Measurements from ENCODE around the gene TTLL5. TPM values are rescaled to one million over a fixed set of nuclear protein-coding genes. Genes with fewer than 3 reads are reported as not detected.

The TTLL5 gene
- total and polyA plus RNA-seq, 2 of the 13 experiments (the other 11 are each of a cell fraction or from before 2014, with no cell fraction given): 11.8 to 18.8 TPM

- no peak overlapping the region for H3K4me2 ChIP-seq (ENCODE audit: low read depth, low read length)
- intact Hi-C loops (cut with micrococcal nuclease; ENCODE audit: unreplicated experiment): no loop called here
- no peak overlapping the region for H2AFZ ChIP-seq (ENCODE audit: low read length)
- no peaks in the 10 kb centered on the region for H3K79me2 ChIP-seq (ENCODE audit: insufficient read depth, low read length)
- BruUV-seq (replicated peaks): no TSS peak
- no peak for DNase-seq (ENCODE audit: low spot score)
- no peaks in the 10 kb centered on the region for H3K9me3 ChIP-seq (ENCODE audit: low read length)
- H4K20me1 ChIP-seq (ENCODE audit: insufficient read depth, low read length): no peaks in the 10 kb centered on the region
- FAIRE-seq: no peak
- peaks cover 20% of the 10 kb centered on the region for H3K4me1 ChIP-seq (ENCODE audit: insufficient read depth, low read length)
- ATAC-seq: no peak
- ChIA-PET POLR2A (interaction anchor here (1.1 kb wide), 1 partner anchor 16 kb away, joined by 3 read pairs; no protein-coding TSS in a partner anchor), CTCF (ENCODE audit: low intra/inter-chr PET ratio, low total read pairs) (no interaction called here)
- H3K9ac ChIP-seq (ENCODE audit: insufficient read depth, low read depth, low read length): no peak overlapping the region
- no peak overlapping the region for H3K4me3 ChIP-seq (replicated peaks in 1 of 3; ENCODE audit: insufficient read depth in 1 of 3, low read depth in 2 of 3, low read length in 3 of 3)
- WGBS (ENCODE audit: low lambda C conversion rate): 97% methylated on average over 5 of the region's 5 CpGs
- H3K27me3 ChIP-seq (ENCODE audit: control insufficient read depth in 1 of 2, insufficient read depth in 2 of 2, low read length in 2 of 2): no peaks in the 10 kb centered on the region
- H3K27ac ChIP-seq (ENCODE audit: extremely low read length, insufficient read depth, low read length): no peak overlapping the region
- in situ Hi-C loops (cut with HindIII; ENCODE audit: extremely low pct_ligation_motif_present, low pct_unique_long_range_greater_than_20kb): no loop called here
- TF ChIP-seq TBL1XR1 (IDR thresholded peaks at IDR 0.05; ENCODE audit: borderline replicate concordance, low read length, partially characterized antibody): no peak
- H3K36me3 ChIP-seq (replicated peaks in 1 of 2; ENCODE audit: control insufficient read depth in 1 of 2, insufficient read depth in 2 of 2, low read length in 2 of 2): peaks cover 2 to 18% of the 10 kb centered on the region in 2 experiments; a peak in 4 of 5 replicates
Measured at GRCh38 chr14:75634848-75635247, 26.2 kb upstream of the TTLL5 start.

GRCh38 chr14:75636100-75636692 lies 24.9 kb upstream of the TTLL5 start:
- H3K4me2 ChIP-seq (ENCODE audit: low read depth, low read length): no peak overlapping the region
- DNase-seq (ENCODE audit: low spot score): no peak
- H3K27ac ChIP-seq (ENCODE audit: extremely low read length, insufficient read depth, low read length): no peak overlapping the region
- no peak overlapping the region for H3K4me3 ChIP-seq (replicated peaks in 1 of 3; ENCODE audit: insufficient read depth in 1 of 3, low read depth in 2 of 3, low read length in 3 of 3)
- no peaks in the 10 kb centered on the region for H4K20me1 ChIP-seq (ENCODE audit: insufficient read depth, low read length)
- H3K79me2 ChIP-seq (ENCODE audit: insufficient read depth, low read length): no peaks in the 10 kb centered on the region
- in situ Hi-C loops (cut with HindIII; ENCODE audit: extremely low pct_ligation_motif_present, low pct_unique_long_range_greater_than_20kb) (no loop called here), intact Hi-C loops (cut with micrococcal nuclease; ENCODE audit: unreplicated experiment) (no loop called here)
- CTCF ChIA-PET (ENCODE audit: low intra/inter-chr PET ratio, low total read pairs): no interaction called here
- POLR2A ChIA-PET: interaction anchor here (1.1 kb wide), 1 partner anchor 15 kb away, joined by 3 read pairs; no protein-coding TSS in a partner anchor
- no peak overlapping the region for H2AFZ ChIP-seq (ENCODE audit: low read length)
- no peak for ATAC-seq
- peaks cover 2 to 18% of the 10 kb centered on the region in 2 experiments; a peak in 4 of 5 replicates for H3K36me3 ChIP-seq (replicated peaks in 1 of 2; ENCODE audit: control insufficient read depth in 1 of 2, insufficient read depth in 2 of 2, low read length in 2 of 2)
- H3K27me3 ChIP-seq (ENCODE audit: control insufficient read depth in 1 of 2, insufficient read depth in 2 of 2, low read length in 2 of 2): no peaks in the 10 kb centered on the region
- no peak overlapping the region for H3K9ac ChIP-seq (ENCODE audit: insufficient read depth, low read depth, low read length)
- 93% methylated on average over 6 of the region's 13 CpGs for WGBS (ENCODE audit: low lambda C conversion rate)
- H3K4me1 ChIP-seq (ENCODE audit: insufficient read depth, low read length): peaks cover 12% of the 10 kb centered on the region
- BruUV-seq (replicated peaks): no TSS peak
- no peak for FAIRE-seq
- no peaks in the 10 kb centered on the region for H3K9me3 ChIP-seq (ENCODE audit: low read length)
- TF ChIP-seq ZNF740 (CRISPR knock-in tag; IDR thresholded peaks at IDR 0.05): no peak
- TF ChIP-seq HOXA7 (CRISPR knock-in tag; IDR thresholded peaks at IDR 0.05): no peak
- TF ChIP-seq FOXO4 (CRISPR knock-in tag; conservative IDR thresholded peaks at IDR 0.05): no peak
- no peak for TF ChIP-seq ZNF263 (CRISPR knock-in tag; IDR thresholded peaks at IDR 0.05)
- no peak for TF ChIP-seq ARID3A (IDR thresholded peaks at IDR 0.05; ENCODE audit: low read depth, low read length)
- TF ChIP-seq ZNF142 (CRISPR knock-in tag; IDR thresholded peaks at IDR 0.05): no peak
- no peak for TF ChIP-seq ONECUT2 (CRISPR knock-in tag; IDR thresholded peaks at IDR 0.05)
